ENCODE measurements around the gene MOCS3. TPM values are rescaled to one million over a fixed set of nuclear protein-coding genes. Genes with fewer than 3 reads are reported as not detected.

The MOCS3 gene
- total RNA-seq, 2 donors from 2014 or later = 6.6 to 7.9 TPM

- H3K4me1 ChIP-seq (replicated peaks) = peaks cover 3% of the 10 kb centered on the region
- H3K36me3 ChIP-seq = no peaks in the 10 kb centered on the region
- intact Hi-C loops (cut with DNase I) = loop anchor here (10.0 kb wide), 3 partner anchors 615 to 1105 kb away; no protein-coding TSS in a partner anchor
- no peak for TF ChIP-seq POLR2AphosphoS5 (IDR thresholded peaks at IDR 0.05)
- WGBS = 51% methylated on average over 8 of the region's 8 CpGs
- no peak overlapping the region for H3K4me3 ChIP-seq
- no peak overlapping the region for H3K27ac ChIP-seq
- no peaks in the 10 kb centered on the region for H3K27me3 ChIP-seq (replicated peaks; ENCODE audit: insufficient read depth)
- no peak for DNase-seq (ENCODE audit: low spot score)
- H3K9me3 ChIP-seq = no peaks in the 10 kb centered on the region
Observed at GRCh38 chr20:50980071-50980681, 21.6 kb downstream of the MOCS3 start.

- Histone ChIP-seq H3K27ac (no peak overlapping the region), H3K27me3 (replicated peaks; ENCODE audit: insufficient read depth) (no peaks in the 10 kb centered on the region)
- intact Hi-C loops (cut with DNase I) = loop anchor here (10.0 kb wide), 3 partner anchors 614 to 1104 kb away; no protein-coding TSS in a partner anchor
Observed at GRCh38 chr20:50980851-50981713, 22.5 kb downstream of the MOCS3 start.

GRCh38 chr20:50981714-50982048 is 23.1 kb downstream of the MOCS3 start:
- H3K4me3 ChIP-seq = no peak overlapping the region
- no peaks in the 10 kb centered on the region for H3K36me3 ChIP-seq
- 88% methylated on average over 3 of the region's 3 CpGs for WGBS
- intact Hi-C loops (cut with DNase I) = loop anchor here (10.0 kb wide), 3 partner anchors 613 to 1103 kb away; no protein-coding TSS in a partner anchor
- TF ChIP-seq CTCF (IDR thresholded peaks at IDR 0.05) = peak in 1 of 4 experiments; percentile 5
- no peak for TF ChIP-seq POLR2A (IDR thresholded peaks at IDR 0.05)
- peaks cover 3% of the 10 kb centered on the region for H3K4me1 ChIP-seq (replicated peaks)
- no peaks in the 10 kb centered on the region for H3K9me3 ChIP-seq
- no peaks in the 10 kb centered on the region for H3K27me3 ChIP-seq (replicated peaks; ENCODE audit: insufficient read depth)
- DNase-seq (ENCODE audit: low spot score) = no peak
- no peak overlapping the region for H3K27ac ChIP-seq

More at GRCh38 chr20:50980851-50981713, 22.5 kb downstream of the MOCS3 start:
- Histone ChIP-seq H3K36me3 (no peaks in the 10 kb centered on the region), H3K4me3 (no peak overlapping the region), H3K4me1 (replicated peaks) (peaks cover 3% of the 10 kb centered on the region), H3K9me3 (no peaks in the 10 kb centered on the region)
- no peak for TF ChIP-seq POLR2A (IDR thresholded peaks at IDR 0.05)
- TF ChIP-seq CTCF (IDR thresholded peaks at IDR 0.05) = peak; percentile 44 to 80 (median 70)
- peak; percentile 23 for DNase-seq (ENCODE audit: low spot score)
- WGBS = 57% methylated on average over 26 of the region's 26 CpGs

GRCh38 chr20:50982363-50982762 is 23.7 kb downstream of the MOCS3 start:
- Histone ChIP-seq H3K9me3 (no peaks in the 10 kb centered on the region), H3K27me3 (replicated peaks; ENCODE audit: insufficient read depth) (no peaks in the 10 kb centered on the region), H3K4me3 (no peak overlapping the region), H3K27ac (no peak overlapping the region), H3K4me1 (replicated peaks) (peaks cover 3% of the 10 kb centered on the region), H3K36me3 (no peaks in the 10 kb centered on the region)
- peak; percentile 86 for DNase-seq (ENCODE audit: low spot score)
- intact Hi-C loops (cut with DNase I) = loop anchor here (10.0 kb wide), 3 partner anchors 612 to 1102 kb away; no protein-coding TSS in a partner anchor
- TF ChIP-seq CTCF (IDR thresholded peaks at IDR 0.05) (no peak), POLR2AphosphoS5 (IDR thresholded peaks at IDR 0.05) (peak; percentile 82)
- WGBS = 32% methylated on average over 4 of the region's 4 CpGs

- Histone ChIP-seq H3K36me3 (no peaks in the 10 kb centered on the region), H3K4me1 (replicated peaks) (peaks cover 3% of the 10 kb centered on the region), H3K27ac (no peak overlapping the region), H3K4me3 (no peak overlapping the region), H3K27me3 (replicated peaks; ENCODE audit: insufficient read depth) (no peaks in the 10 kb centered on the region), H3K9me3 (no peaks in the 10 kb centered on the region)
- no peak for DNase-seq (ENCODE audit: low spot score)
- 50% methylated on average over 2 of the region's 2 CpGs for WGBS
- TF ChIP-seq CTCF (IDR thresholded peaks at IDR 0.05) (no peak), POLR2AphosphoS5 (IDR thresholded peaks at IDR 0.05) (no peak), POLR2A (IDR thresholded peaks at IDR 0.05) (no peak)
- intact Hi-C loops (cut with DNase I) = loop anchor here (10.0 kb wide), 3 partner anchors 611 to 1101 kb away; no protein-coding TSS in a partner anchor
Observed at GRCh38 chr20:50983321-50983720, 24.7 kb downstream of the MOCS3 start.
